ENCODE data around the gene TM9SF2.

DNA sequence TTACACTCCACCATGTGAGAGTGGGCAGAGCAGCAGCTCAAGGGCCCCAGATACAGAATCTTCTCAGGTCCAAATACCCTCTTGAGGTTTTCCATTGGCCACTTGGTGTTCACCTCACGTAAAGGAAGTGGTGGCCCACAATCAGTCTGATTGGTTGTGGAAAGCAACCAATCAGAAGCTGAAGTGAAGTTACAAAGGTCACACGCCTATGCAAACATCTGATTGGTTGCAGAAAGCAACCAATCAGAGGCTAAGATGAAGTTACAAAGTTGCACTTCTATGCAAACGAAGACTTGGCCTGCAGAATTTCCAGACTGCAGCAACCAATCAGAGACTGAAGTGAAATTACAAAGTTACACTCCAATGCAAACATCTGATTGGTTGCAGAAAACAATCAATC lies 14.3 kb upstream of the TM9SF2 start:
- TF ChIP-seq GATA2 (IDR thresholded peaks at IDR 0.05; ENCODE audit: low read depth, low read length) (no peak), GATA3 (IDR thresholded peaks at IDR 0.05; ENCODE audit: low read depth, low read length) (no peak)

Measured in SH-SY5Y (cell line).